ENCODE results near the gene COG8.

The COG8 gene

GRCh38 chr16:69348222-69348621 is 8.9 kb upstream of the COG8 start:
- no peak for FAIRE-seq

GRCh38 chr16:69346683-69347082 is 7.3 kb upstream of the COG8 start:
- no peak for FAIRE-seq
- no peak for DNase-seq (ENCODE audit: low spot score)

More at GRCh38 chr16:69348222-69348621, 8.9 kb upstream of the COG8 start:
- DNase-seq (ENCODE audit: low spot score), result no peak

- FAIRE-seq, result no peak
- DNase-seq (ENCODE audit: low spot score), result no peak
Measured at GRCh38 chr16:69345923-69346322, 6.6 kb upstream of the COG8 start.

DNA sequence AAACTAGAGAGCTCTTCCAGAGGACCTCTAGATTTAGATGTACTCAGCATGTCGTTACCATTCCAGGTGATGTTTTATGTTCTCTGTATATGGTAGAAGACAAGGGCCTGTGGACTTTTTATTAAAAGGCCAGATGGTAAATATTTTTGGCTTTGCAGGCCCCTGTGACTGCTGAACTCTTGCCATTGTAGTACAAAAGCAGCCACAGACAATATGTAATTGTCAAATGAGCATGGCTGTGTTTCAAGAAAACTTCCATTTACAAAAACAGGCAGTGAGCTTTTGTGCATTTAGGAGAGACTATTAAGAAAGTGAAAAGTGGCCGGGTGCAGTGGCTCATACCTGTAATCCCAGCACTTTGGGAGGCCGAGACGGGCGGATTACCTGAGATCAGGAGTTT is 4.8 kb upstream of the COG8 start:
- FAIRE-seq (no peak), DNase-seq (ENCODE audit: low spot score) (no peak)

DNA sequence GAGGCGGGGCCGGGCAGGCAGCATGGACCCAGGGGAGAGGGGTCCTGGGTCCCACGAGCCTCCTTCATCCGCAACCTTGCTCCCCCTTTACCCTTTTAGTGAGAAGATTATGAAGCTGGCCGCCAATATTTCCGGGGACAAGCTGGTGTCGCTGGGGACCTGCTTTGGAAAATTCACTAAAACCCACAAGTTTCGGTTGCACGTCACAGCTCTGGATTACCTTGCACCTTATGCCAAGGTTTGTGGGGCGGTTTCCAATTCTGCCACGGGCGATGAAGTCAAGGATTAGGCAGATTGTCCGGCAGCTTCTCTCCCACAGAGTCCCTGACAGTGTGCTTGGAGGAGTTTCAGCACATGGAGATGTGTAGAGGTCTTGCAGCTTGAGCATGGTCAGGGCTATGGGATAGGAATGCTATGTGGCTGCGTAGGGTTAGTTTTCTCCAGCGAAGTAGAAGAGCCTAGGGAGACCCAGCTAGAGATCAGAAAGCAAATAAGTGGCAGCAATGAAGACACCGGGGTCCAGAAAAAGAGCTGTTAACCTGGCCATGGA is 806 bp upstream of the COG8 start:
- FAIRE-seq (no peak), DNase-seq (ENCODE audit: low spot score) (no peak)

DNA sequence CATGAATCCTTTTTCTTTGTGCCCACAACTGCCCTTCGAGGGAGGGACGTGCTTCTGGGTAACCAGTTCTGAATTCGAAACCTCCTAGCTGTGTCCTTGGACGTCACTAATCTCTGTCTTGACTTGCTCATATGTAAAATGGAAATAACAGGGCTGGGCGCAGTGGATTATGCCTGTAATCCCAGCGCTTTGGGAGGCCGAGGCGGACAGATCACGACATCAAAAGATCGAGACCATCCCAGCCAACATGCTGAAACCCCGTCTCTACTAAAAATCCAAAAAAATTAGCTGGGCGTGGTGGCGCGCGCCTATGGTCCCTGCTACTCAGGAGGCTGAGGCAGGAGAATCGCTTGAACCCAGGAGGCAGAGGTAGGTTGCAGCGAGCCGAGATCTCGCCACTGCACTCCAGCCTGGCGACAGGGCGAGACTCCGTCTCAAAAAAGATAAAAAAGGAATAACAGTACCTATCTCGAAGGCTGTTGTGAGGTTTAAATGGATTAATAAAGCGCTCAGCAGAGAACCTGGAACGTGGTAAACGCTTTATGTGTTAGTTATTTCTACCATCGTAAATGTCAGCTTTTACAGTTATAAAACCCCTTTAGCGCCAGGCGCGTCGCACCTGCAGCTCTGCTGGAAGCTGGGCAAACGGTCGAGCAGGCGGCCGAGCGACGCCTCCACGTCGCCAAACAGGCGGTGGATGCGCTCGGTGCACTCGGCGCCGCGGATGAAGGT is 641 bp downstream of the COG8 start:
- no peak for DNase-seq (ENCODE audit: low spot score)
- FAIRE-seq, result no peak

- FAIRE-seq, result no peak
- DNase-seq (ENCODE audit: low spot score), result no peak
Measured at GRCh38 chr16:69334696-69335095, 4.7 kb downstream of the COG8 start.

GRCh38 chr16:69330286-69331109 is 8.9 kb downstream of the COG8 start, which contains the start of gene PDF:
PDF (minus strand) TSS chr16:69330588; CDS start chr16:69330570, 18 bp downstream.
- DNase-seq (ENCODE audit: low spot score) (peak; percentile 84), FAIRE-seq (no peak)

DNA sequence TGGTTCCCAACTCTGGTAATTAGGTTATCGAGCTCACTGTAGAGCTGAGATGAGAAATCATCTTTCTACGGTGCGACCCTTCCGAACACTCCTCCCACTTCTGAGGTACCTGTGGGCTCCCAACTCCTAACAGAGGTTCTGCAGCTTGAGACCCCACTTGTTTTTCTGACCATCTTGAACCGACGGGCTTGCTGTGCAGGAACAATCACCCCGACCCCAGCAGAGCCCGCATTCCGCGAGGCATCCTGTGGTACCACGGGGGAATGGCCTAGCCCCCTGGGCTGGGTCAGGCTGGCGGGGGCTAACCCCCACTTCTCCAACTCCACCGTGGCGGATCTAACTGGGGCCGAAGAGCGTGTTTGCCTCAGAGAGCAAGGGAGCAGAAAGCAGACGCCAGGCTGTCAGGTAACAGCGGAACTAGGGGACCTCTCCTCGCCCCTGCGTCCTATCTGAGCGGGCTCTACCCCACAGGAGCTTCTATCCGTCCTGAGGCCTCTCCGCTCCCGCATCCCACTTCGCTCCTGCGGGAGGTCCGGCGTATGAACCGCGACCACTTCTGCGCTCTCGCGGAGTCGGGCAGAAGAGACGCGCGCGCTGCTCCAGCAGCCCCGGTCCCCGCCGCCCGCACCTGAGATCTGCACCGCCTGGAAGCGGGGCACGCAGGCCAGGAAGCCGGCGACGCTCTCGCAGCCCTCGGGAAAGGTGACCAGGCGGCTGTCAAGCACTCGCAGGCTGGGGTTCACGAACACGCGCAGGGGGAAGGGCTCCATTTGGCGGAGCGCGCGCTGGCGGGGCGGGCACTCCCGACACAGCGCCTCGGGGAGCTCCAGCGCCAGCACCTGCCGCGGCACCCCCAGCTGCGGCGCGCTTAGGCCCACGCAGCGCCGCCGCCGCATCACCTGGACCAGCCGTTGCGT is 9.7 kb downstream of the COG8 start:
- DNase-seq (ENCODE audit: low spot score), result no peak
- no peak for FAIRE-seq

DNA sequence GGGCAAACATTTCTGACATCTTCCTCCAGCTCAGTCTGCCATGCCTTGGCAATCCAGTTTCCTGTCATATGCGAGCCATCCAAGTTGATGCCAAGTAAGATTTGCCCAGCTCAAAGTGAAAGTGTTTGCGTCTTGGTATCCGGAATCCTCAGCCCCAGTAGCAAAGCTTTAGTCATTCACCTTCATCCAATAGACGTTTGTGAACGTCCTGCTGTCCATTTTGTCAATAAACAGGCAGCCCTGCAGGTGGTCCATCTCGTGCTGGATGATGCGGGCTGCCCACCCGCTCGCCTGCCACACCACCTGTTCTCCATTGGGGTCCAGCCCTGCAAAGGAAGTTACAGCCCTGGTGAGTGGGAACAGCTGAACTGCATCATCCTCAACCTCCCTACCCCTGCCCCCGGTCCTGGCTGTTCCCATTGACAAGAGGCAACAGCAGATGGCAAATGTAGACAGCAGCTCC is 10.5 kb downstream of the COG8 start:
- FAIRE-seq (no peak), DNase-seq (ENCODE audit: low spot score) (peak; percentile 51)

- FAIRE-seq, result no peak
Measured at GRCh38 chr16:69327585-69328310, 11.6 kb downstream of the COG8 start.

GRCh38 chr16:69326172-69326873 is 13.0 kb downstream of the COG8 start:
- FAIRE-seq (no peak), DNase-seq (ENCODE audit: low spot score) (no peak)

More at GRCh38 chr16:69327585-69328310, 11.6 kb downstream of the COG8 start:
- DNase-seq (ENCODE audit: low spot score), result no peak

- FAIRE-seq (no peak), DNase-seq (ENCODE audit: low spot score) (no peak)
Measured at GRCh38 chr16:69325784-69326171, 13.6 kb downstream of the COG8 start.

DNA sequence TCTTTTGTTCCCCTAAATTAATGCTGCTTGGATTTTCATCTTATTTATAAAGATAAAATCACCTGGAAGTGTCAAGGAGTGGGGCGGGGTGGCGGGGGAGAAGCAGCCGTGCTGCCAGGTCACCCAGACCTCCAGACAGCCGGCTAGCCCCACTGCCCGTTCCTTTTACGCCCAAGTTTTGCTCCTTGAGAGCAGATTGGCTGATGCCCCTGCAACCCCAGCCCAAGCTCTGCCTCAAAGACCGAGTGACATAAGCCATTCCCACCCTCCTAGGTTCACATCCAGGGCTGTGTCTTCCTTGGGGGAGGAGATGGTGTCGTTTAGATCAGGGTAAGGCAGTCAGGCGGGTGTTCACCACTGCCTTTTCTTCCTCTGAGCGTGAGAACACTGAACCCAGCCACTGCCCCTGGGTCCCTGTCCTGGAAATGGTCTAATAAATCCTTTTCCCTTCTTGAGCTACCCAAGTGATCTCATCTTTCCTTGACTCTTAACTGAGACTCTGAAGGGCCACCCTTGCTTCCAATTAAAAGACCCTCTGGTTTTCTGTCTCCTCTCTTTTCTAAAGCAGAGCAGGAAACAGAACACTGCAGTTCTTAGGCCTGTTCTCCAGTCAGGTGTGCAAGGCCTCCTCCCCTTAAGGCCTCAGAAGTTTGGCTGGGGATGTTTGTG is 14.6 kb downstream of the COG8 start:
- FAIRE-seq (no peak), DNase-seq (ENCODE audit: low spot score) (no peak)

DNA sequence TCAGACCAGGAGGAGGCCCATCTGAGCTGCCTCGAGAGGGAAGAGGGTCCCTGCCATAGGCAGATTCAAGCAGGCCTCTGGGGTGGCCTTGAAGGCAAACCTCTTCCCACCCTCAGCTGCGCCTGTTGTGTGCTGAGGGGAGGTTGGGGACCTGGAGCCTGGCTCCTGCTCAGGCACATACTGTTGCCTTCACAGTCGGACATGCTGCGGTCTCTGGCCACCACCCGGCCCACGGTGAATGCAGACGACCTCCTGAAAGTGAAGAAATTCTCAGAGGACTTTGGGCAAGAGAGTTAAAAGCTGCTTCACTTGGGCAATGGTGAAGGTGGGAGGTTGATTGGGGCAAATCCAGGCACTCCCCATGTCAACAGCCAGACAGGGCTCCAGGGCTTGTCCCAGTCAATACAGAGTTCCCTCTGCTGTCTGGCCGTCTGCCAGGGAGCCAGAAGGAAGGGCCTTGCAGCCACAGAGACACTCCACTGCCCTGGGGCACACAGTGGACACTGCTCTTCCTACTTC is 15.3 kb downstream of the COG8 start:
- no peak for DNase-seq (ENCODE audit: low spot score)

GRCh38 chr16:69323415-69323814 is 15.9 kb downstream of the COG8 start:
- FAIRE-seq (no peak), DNase-seq (ENCODE audit: low spot score) (no peak)

More for the DNA sequence above, 15.3 kb downstream of the COG8 start:
- FAIRE-seq, result no peak

DNA sequence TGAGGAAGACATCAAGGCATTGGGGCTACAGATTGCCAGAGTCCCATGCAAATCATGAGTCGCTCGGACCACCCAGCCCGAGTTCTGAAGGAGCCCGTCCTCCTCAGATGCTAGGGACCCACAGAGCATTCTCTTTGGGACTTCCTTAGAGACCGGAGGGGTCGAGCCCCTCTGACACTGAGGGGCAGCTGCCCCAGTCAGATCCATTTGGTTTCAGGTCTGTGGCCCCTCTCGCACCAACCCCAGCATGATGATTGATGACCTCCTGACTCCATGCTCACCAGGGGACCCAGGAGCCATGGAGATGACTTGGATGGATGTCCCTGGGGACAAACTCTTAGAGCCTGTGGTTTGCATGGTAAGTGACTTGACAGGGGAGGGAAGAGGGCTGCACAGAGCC is 17.0 kb downstream of the COG8 start:
- DNase-seq (ENCODE audit: low spot score), result no peak
- FAIRE-seq, result no peak

DNA sequence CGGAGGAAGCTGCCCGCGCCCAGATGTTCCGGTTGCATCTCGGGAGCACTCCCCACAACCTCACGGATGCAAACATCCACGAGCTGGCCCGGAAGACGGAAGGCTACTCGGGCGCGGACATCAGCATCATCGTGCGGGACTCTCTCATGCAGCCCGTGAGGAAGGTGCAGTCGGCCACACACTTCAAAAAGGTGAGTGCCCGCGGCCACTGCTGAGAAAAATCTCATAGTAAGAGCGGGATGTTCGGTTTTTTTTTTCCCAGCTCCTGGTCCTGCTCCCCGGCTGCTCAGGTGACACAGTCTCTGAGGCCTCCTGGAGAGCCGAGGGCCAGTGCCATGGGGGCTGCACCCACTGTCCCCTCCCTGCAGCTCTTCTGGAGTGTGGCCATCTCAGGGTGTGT is 18.3 kb downstream of the COG8 start:
- DNase-seq (ENCODE audit: low spot score) (no peak), FAIRE-seq (no peak)

GRCh38 chr16:69320740-69321073 is 18.7 kb downstream of the COG8 start:
- FAIRE-seq (no peak), DNase-seq (ENCODE audit: low spot score) (no peak)
